T47D (cell line): ENCODE results near the gene GLCE.
A peak's percentile ranks its signal among the peaks of the same experiment; 100 is the strongest.

Experiments
- DNase-seq, 2 experiments: peaks; one replicate each; pipeline versions ENCODE4 v3.0.0 to v3.0.0-alpha.2; 2011 to 2012; ENCODE audit warnings: low read depth in 1 of 2, low spot score in 1 of 2
- JUND ChIP-seq: IDR thresholded peaks from 2 replicates; pipeline ENCODE4 v1.6.1; 2012; ENCODE audit warnings: low read depth
- in situ Hi-C: cut with HindIII; loops from 2 replicates; pipeline ENCODE4 v1.10.0; 2016; ENCODE audit warnings: low sequenced_read_pairs, low pct_unique_long_range_greater_than_20kb

Gene GLCE

GRCh38 chr15:69311319-69311721 is 150.9 kb downstream of the GLCE start:
- peak; percentile 49 to 59 for DNase-seq
- in situ Hi-C loops: no loop called here
- TF ChIP-seq JUND: no peak

GRCh38 chr15:69313432-69314000 is 153.1 kb downstream of the GLCE start:
- DNase-seq: no peak
- no peak for TF ChIP-seq JUND
- in situ Hi-C loops: no loop called here

GRCh38 chr15:69314131-69314530 is 153.7 kb downstream of the GLCE start:
- in situ Hi-C loops: no loop called here
- TF ChIP-seq JUND: no peak
- no peak for DNase-seq

- no peak for TF ChIP-seq JUND
- no peak for DNase-seq
- in situ Hi-C loops: no loop called here
Measured at GRCh38 chr15:69314736-69315135, 154.3 kb downstream of the GLCE start.

- in situ Hi-C loops: no loop called here
- DNase-seq: no peak
- no peak for TF ChIP-seq JUND
Measured at GRCh38 chr15:69315402-69316110, 155.1 kb downstream of the GLCE start.

- in situ Hi-C loops: no loop called here
- TF ChIP-seq JUND: no peak
- no peak for DNase-seq
Measured at GRCh38 chr15:69316291-69316690, 155.9 kb downstream of the GLCE start.

GRCh38 chr15:69317392-69317841 is 157.0 kb downstream of the GLCE start:
- in situ Hi-C loops: no loop called here
- TF ChIP-seq JUND: no peak

GRCh38 chr15:69318033-69318432 is 157.6 kb downstream of the GLCE start:
- no peak for DNase-seq
- TF ChIP-seq JUND: no peak
- in situ Hi-C loops: no loop called here

More at GRCh38 chr15:69317392-69317841, 157.0 kb downstream of the GLCE start:
- no peak for DNase-seq

GRCh38 chr15:69319384-69320375 is 159.2 kb downstream of the GLCE start:
- in situ Hi-C loops: no loop called here
- no peak for DNase-seq
- no peak for TF ChIP-seq JUND

GRCh38 chr15:69320977-69321554 is 160.6 kb downstream of the GLCE start:
- in situ Hi-C loops: no loop called here

More at GRCh38 chr15:69320977-69321554, 160.6 kb downstream of the GLCE start:
- DNase-seq: no peak
- no peak for TF ChIP-seq JUND
